Mononuclear cell (primary cell): Measurements from ENCODE around the gene MAGEA12. TPM values are rescaled to one million over a fixed set of nuclear protein-coding genes. Genes with fewer than 3 reads are reported as not detected.
"Not testable (repeated sequence)": the region's sequence is repeated elsewhere in the genome, so short reads cannot be mapped to it uniquely, and the experiment has no call there.

Experiments used
- H3K27me3 ChIP-seq: 2 replicates; pipeline ENCODE4 v1.6.0; 2011; ENCODE audit warnings: low read length, control low read depth; ENCODE audit not compliant: insufficient read depth
- H3K4me1 ChIP-seq: 2 replicates; pipeline ENCODE4 v1.5.1; 2011; ENCODE audit warnings: mild to moderate bottlenecking, low read length, control low read depth; ENCODE audit not compliant: insufficient read depth
- H3K4me3 ChIP-seq: 2 replicates; pipeline ENCODE4 v1.5.1; 2011; ENCODE audit warnings: mild to moderate bottlenecking, low read length, moderate library complexity
- H3K9me3 ChIP-seq: 2 replicates; pipeline ENCODE4 v1.5.1; 2011; ENCODE audit warnings: low read depth, mild to moderate bottlenecking, control low read depth, low read length
- total RNA-seq: library from RNA; depleted of rRNA; stranded (reverse); fragments of >200 nt; gene quantifications from one replicate; pipeline ENCODE4 v1.2.3, GENCODE V29; 2012

MAGEA12 gene
- total RNA-seq, 1 donor: not detected

DNA sequence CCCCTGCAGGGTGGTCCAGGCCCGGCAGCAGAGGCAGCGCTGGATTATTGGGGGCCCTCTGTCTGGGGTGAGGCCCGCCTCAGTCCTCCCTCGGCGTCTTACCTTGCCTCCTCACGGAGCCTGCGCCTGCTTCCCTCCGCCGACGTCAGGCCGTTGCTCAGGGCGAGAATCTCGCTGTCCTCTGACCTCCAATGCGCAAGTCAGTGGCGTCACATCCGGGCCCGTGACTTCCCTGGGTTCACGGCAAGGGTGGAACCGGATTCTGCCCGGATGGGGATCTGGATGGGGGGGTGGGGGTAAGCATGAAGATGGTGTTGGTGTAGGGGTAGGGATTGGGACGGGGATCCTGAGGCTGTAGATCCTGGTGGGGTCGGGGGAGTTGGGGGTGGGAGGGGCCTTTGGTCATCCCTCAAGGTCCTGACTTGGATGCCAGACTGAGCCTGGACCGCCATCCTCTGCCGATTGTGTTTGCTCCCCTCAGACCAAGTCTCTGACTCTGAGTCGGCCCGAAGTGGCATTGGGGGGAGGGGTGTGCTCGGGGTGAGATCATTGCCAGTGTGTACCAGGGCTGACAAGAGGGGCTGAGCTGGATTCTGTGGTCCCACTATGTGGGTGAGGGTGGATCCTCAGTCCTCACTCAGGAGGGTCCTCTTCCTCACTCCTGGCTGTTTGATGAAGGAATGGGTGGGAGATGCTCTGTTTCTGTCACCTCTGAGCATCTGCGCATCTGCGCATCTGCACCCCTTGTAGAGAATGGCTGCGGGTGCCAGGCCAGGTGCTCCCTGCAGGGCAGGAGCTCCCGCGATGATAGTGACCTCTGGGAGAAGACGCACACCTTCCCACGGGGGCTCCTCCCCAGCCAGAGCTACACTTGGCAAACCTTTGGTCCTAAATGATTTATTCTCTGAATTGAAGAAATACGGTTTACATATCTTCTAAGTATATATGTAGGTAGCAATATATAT lies 20.4 kb downstream of the MAGEA12 start, which contains the start of gene MAGEA2:
Gene MAGEA2 (minus strand): TSS at position 157 of the 965 bp plus-strand sequence. CDS start 2,479 bp downstream, outside the sequence.
- H3K27me3 ChIP-seq, H3K4me3 ChIP-seq, H3K9me3 ChIP-seq, H3K4me1 ChIP-seq: not testable (repeated sequence)

DNA sequence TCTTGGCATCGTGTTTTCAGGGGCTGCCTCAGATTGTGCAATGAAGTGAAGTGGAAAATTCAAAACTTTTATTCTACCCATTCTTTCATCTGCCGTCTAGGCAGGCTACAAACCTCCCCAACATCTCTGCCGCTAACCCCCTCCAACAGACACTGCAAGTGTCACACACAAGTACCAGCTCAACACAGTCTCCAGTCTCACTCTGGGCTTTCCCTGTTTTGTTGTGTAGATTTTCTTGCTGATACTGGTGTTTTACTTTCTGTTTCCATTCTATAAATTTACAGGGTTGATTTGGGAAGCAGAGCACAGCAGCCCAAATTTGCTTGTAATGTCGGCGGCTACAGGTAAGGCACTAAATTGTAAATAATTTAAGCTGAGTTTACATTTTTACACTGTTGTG lies 21.3 kb downstream of the MAGEA12 start:
- not testable (repeated sequence) for H3K9me3 ChIP-seq, H3K4me1 ChIP-seq, H3K27me3 ChIP-seq, H3K4me3 ChIP-seq

- not testable (repeated sequence) for H3K9me3 ChIP-seq, H3K4me3 ChIP-seq, H3K27me3 ChIP-seq, H3K4me1 ChIP-seq
Measured at GRCh38 chrX:152758918-152759317, 25.4 kb downstream of the MAGEA12 start, which contains the start of gene CSAG3. Gene CSAG3 (plus strand): TSS chrX:152759218.

- not testable (repeated sequence) for H3K4me1 ChIP-seq, H3K9me3 ChIP-seq, H3K27me3 ChIP-seq, H3K4me3 ChIP-seq
Measured at GRCh38 chrX:152759544-152759943, 26.0 kb downstream of the MAGEA12 start.

GRCh38 chrX:152761582-152761981 lies 28.0 kb downstream of the MAGEA12 start:
- not testable (repeated sequence) for H3K4me3 ChIP-seq, H3K27me3 ChIP-seq, H3K9me3 ChIP-seq, H3K4me1 ChIP-seq

- H3K27me3 ChIP-seq, H3K4me1 ChIP-seq, H3K9me3 ChIP-seq, H3K4me3 ChIP-seq: not testable (repeated sequence)
Measured at GRCh38 chrX:152766562-152766961, 33.0 kb downstream of the MAGEA12 start.

DNA sequence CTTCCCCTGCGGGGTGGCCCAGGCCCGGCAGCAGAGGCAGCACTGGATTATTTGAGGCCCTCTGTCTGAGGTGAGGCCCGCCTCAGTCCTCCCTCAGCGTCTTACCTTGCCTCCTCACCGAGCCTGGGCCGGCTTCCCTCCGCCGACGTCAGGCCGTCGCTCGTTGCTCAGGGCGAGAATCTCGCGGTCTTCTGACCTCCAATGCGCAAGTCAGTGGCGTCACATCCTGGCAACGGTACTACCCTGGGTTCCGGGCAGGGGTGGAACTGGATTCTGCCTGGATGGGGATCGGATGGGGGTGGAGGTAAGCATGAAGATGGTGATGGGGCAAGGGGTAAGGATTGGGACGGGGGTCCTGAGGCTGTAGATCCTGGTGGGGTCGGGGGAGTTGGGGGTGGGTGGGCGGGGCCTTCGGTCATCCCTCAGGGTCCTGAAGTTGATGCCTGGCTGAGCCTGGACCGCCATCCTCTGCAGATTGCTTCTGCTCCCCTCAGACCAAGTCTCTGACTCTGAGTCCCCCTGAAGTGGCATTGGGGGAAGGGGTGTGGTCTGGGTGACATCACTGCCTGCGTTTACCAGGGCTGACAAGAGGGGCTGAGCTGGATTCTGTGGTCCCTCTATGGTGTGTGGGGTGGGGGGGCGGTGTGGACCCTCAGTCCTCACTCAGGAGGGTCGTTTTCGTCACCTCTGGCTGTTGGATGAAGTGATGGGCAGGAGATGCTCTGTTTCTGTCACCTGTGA lies 36.2 kb downstream of the MAGEA12 start, which contains the start of gene MAGEA6:
Gene MAGEA6 (minus strand): TSS at position 141 of the 741 bp plus-strand sequence. CDS start 2,039 bp downstream, outside the sequence.
- H3K4me1 ChIP-seq, H3K27me3 ChIP-seq, H3K9me3 ChIP-seq, H3K4me3 ChIP-seq: not testable (repeated sequence)

- H3K9me3 ChIP-seq, H3K27me3 ChIP-seq, H3K4me3 ChIP-seq, H3K4me1 ChIP-seq: not testable (repeated sequence)
Measured at GRCh38 chrX:152787062-152787461, 53.5 kb downstream of the MAGEA12 start.

Other genes with a start within 250 kb of the MAGEA12 start
- gene GABRQ, start 95.9 kb upstream of the MAGEA12 start, total RNA-seq: under 0.01 TPM
- gene MAGEA3, start 35.0 kb upstream of the MAGEA12 start, total RNA-seq: not detected
- not detected for gene CSAG2, start 24.5 kb upstream of the MAGEA12 start, total RNA-seq
- 0.10 TPM for gene MAGEA2B, start 19.1 kb upstream of the MAGEA12 start, total RNA-seq
- not detected for gene CSAG1, start within 50 bp of the MAGEA12 start, total RNA-seq
- gene MAGEA2, start 20.1 kb downstream of the MAGEA12 start, total RNA-seq: not detected
- not detected for gene CSAG3, start 25.5 kb downstream of the MAGEA12 start, total RNA-seq
- gene MAGEA6, start 35.9 kb downstream of the MAGEA12 start, total RNA-seq: not detected
- gene CETN2, start 97.0 kb downstream of the MAGEA12 start, total RNA-seq: 9.7 TPM
- 2.7 TPM for gene NSDHL, start 97.3 kb downstream of the MAGEA12 start, total RNA-seq
- 24.9 TPM for gene ZNF185, start 164.3 kb downstream of the MAGEA12 start, total RNA-seq